Subcutaneous abdominal adipose tissue (tissue), 5 donors: ENCODE measurements around the gene WIPF2.

ENCODE experiments used
- H3K27ac ChIP-seq: one replicate; pipeline ENCODE4 v1.7.0; 2013; ENCODE audit warnings: low read depth, mild to moderate bottlenecking, inconsistent platforms, low read length, moderate library complexity
- H3K27me3 ChIP-seq, 5 donors: one replicate each; pipeline ENCODE4 v1.7.0; 2013; ENCODE audit warnings: low read length in 5 of 5, inconsistent platforms in 1 of 5; ENCODE audit not compliant: control insufficient read depth in 5 of 5, insufficient read depth in 4 of 5
- H3K36me3 ChIP-seq, 5 donors: one replicate each; pipeline ENCODE4 v1.7.0; 2013; ENCODE audit warnings: low read length in 5 of 5; ENCODE audit not compliant: control insufficient read depth in 5 of 5, insufficient read depth in 5 of 5
- H3K4me1 ChIP-seq, 5 donors: one replicate each; pipeline ENCODE4 v1.7.0; 2013; ENCODE audit warnings: low read length in 5 of 5, mild to moderate bottlenecking in 3 of 5, moderate library complexity in 1 of 5; ENCODE audit not compliant: control insufficient read depth in 5 of 5, insufficient read depth in 5 of 5
- H3K4me3 ChIP-seq, 5 donors: one replicate each; pipeline ENCODE4 v1.7.0; 2013; ENCODE audit warnings: low read length in 5 of 5, low read depth in 1 of 5
- H3K9ac ChIP-seq, 5 donors: one replicate each; pipeline ENCODE4 v1.7.0; 2013; ENCODE audit warnings: low read length in 5 of 5, mild to moderate bottlenecking in 4 of 5, moderate library complexity in 3 of 5
- H3K9me3 ChIP-seq, 5 donors: one replicate each; pipeline ENCODE4 v1.7.0; 2013; ENCODE audit warnings: low read length in 5 of 5; ENCODE audit not compliant: control insufficient read depth in 5 of 5
- donor health status: healthy.
- donor health status: healthy.
- donor health status: healthy.
- donor health status: healthy.
- donor health status: healthy.

Gene WIPF2

DNA sequence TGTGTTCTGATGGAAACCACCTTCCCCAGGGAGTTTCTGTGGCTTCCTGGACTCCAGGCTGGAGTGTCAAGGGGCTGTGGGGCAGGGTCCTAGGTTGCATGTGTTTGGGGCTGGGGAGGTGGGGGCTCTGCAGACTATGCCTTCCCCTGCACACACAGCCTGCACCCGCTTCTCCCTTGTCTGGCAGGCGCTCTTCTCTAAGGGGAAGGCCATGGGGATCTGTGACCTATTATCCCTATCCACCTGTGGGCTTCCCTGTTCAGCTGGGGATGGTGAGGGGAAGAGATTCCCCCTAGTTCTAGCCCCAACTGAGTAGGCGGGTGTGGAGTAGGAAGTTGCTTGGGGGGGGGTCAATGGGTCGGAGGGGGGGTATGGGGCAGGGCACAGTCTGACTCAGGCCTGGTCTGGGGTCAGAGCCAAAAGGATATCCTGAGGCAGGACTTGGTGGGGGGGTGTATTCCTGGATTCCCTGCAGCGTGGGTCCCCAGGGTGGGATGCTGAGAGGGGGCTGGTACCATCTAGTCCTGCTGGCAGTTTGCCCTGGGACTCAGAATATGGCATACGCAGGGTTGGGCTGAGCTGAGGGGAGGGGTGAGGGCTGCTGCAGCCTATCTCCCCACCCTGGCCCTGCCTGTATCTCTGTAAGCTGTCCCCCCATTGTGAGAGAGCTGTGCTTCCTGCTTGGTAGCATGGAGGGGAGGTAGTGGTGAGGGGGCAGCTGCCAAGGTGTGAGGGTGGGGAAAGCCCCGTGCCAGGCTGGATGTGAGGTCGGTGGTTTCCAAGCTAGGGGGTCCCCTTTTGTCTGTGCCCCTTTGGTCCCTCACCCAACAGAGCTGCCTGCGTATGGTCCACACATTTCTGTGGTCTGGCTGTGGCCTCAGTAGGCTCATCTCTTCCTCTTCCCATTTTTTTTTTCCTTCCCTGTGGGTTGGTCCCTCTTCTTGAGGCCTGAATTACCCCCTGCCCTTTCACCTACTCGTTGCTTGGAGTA is 104.6 kb downstream of the WIPF2 start:
- Histone ChIP-seq H3K9me3 (no peaks in the 10 kb centered on the region), H3K9ac (peak overlapping the region; percentile 22 to 71 (median 62)), H3K27me3 (no peaks in the 10 kb centered on the region), H3K36me3 (no peaks in the 10 kb centered on the region), H3K4me3 (peak overlapping the region; percentile 41 to 86 (median 63)), H3K4me1 (peaks cover 42 to 99% (median 97%) of the 10 kb centered on the region in 5 donors), H3K27ac (peak overlapping the region; percentile 95)

DNA sequence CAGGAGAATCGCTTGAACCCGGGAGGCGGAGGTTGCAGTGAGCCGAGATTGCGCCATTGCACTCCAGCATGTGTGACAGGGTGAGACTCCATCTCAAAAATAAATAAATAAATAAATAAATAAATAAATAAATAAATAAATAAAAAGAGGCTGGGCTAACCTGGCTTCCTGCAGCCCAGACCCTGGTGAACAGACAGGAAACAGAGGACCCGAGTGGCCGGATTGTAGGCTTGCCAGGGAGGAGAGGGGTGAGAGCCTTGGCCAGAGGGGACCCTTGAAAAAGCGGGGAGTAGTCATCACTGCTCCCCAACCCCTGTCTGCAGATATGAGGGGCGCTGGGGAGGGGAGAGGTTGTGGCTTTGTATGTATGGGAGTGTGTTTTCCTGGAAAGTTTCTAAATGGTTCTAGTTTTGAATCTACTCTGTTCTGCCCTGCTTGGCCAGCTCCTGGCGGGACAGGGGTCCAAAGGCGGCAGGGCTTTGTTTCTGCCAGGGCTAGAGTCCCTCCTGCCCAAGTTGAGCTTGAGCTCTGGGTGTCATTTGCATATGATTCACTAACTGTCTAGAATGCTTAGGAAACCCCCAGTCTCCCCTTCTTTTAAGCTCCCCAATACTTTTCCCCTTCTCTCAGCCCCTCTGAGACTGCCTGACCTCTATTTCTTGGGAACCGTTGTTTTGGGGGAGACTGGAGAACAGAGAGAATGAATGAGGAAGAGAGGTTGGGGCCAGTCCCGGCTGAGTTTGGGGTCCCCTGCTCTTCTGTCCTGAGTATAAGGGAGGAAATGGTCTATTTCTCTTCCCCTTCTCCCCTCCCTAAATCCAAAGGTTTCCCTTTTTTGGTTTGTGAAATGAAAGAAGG is 106.3 kb downstream of the WIPF2 start:
- Histone ChIP-seq H3K36me3 (no peaks in the 10 kb centered on the region), H3K9ac (peak overlapping the region in 2 of 5 donors; percentile 54 to 57), H3K9me3 (no peaks in the 10 kb centered on the region), H3K4me3 (peak overlapping the region in 2 of 5 donors; percentile 2 to 29), H3K4me1 (peaks cover 43 to 99% (median 96%) of the 10 kb centered on the region in 5 donors), H3K27me3 (no peaks in the 10 kb centered on the region), H3K27ac (peak overlapping the region; percentile 95)

GRCh38 chr17:40326014-40326831 is 107.1 kb downstream of the WIPF2 start:
- H3K9me3 ChIP-seq = no peaks in the 10 kb centered on the region
- H3K27me3 ChIP-seq = no peaks in the 10 kb centered on the region
- H3K27ac ChIP-seq = peak overlapping the region; percentile 90
- H3K4me3 ChIP-seq = peak overlapping the region; percentile 8 to 27 (median 22)
- H3K36me3 ChIP-seq = peaks cover 0 to 4% (median 0%) of the 10 kb centered on the region in 5 donors
- H3K4me1 ChIP-seq = peaks cover 41 to 99% (median 96%) of the 10 kb centered on the region in 5 donors
- H3K9ac ChIP-seq = peak overlapping the region in 4 of 5 donors; percentile 28 to 57 (median 48)

DNA sequence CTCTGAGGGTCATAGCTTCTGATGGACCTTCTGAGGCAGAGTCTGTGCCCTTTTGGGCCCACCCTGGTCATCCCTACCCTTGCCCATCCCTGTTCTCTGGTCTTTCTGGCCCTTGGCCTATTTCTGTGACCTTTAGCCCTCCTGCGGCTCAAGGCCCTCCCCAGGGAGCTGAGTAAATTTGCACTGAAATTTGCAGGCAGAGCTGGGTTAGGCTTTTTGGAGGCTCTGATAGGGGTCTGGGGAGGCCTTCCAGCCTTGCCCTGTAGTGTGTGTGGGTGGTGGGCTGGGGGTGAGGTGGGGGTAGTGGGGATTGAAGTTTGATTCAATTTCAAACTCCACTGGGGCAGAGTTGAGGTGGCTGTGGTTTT is 107.7 kb downstream of the WIPF2 start:
- Histone ChIP-seq H3K9me3 (no peaks in the 10 kb centered on the region), H3K9ac (peak overlapping the region in 4 of 5 donors; percentile 28 to 57 (median 48)), H3K27ac (peak overlapping the region; percentile 90), H3K36me3 (peaks cover 0 to 10% (median 0%) of the 10 kb centered on the region in 5 donors), H3K4me1 (peaks cover 45 to 99% (median 96%) of the 10 kb centered on the region in 5 donors), H3K4me3 (peak overlapping the region in 4 of 5 donors; percentile 20 to 27 (median 24)), H3K27me3 (no peaks in the 10 kb centered on the region)

- Histone ChIP-seq H3K27ac (peak overlapping the region; percentile 90), H3K4me1 (peaks cover 46 to 99% (median 96%) of the 10 kb centered on the region in 5 donors), H3K4me3 (peak overlapping the region in 1 of 5 donors; percentile 40), H3K27me3 (no peaks in the 10 kb centered on the region), H3K36me3 (peaks cover 0 to 10% (median 0%) of the 10 kb centered on the region in 5 donors), H3K9ac (peak overlapping the region in 2 of 5 donors; percentile 54 to 57), H3K9me3 (no peaks in the 10 kb centered on the region)
Measured at GRCh38 chr17:40327244-40327729, 108.2 kb downstream of the WIPF2 start.

DNA sequence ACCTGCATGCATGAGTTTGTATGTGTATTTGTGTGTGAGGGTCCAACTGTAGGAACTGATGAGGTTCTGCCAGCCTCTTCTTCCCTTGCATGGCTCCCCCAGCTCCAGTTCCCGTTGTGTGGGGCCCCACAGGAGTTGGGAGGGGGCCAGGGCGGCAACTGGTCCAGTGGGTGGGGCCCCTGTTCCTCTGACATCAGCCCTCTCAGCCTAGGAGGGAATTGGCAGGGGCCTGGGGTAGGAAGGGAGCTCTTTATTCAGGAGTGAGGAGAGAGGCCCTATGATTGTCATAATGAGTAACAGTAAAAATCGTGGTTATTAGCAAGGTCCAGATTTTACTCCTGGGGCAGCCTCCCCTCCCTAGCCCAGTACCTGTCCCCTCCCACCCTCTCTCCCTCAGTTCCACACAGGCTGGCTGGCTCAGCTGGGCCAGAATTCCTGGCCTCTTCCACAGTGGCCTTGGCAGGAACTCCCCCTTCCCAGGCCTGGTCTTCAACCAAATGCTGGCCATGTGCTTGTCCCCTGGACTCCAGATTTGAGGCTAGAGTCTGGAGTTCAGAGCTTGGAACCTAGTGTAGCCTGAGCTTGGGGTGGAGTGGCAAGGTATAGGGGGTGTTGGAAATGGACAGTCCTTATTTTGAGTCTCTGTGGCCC is 108.8 kb downstream of the WIPF2 start:
- Histone ChIP-seq H3K27ac (peak overlapping the region; percentile 90), H3K4me3 (peak overlapping the region in 1 of 5 donors; percentile 40), H3K9ac (peak overlapping the region in 2 of 5 donors; percentile 8 to 22), H3K27me3 (no peaks in the 10 kb centered on the region), H3K36me3 (peaks cover 0 to 10% (median 0%) of the 10 kb centered on the region in 5 donors), H3K4me1 (peaks cover 51 to 99% (median 96%) of the 10 kb centered on the region in 5 donors), H3K9me3 (no peaks in the 10 kb centered on the region)

DNA sequence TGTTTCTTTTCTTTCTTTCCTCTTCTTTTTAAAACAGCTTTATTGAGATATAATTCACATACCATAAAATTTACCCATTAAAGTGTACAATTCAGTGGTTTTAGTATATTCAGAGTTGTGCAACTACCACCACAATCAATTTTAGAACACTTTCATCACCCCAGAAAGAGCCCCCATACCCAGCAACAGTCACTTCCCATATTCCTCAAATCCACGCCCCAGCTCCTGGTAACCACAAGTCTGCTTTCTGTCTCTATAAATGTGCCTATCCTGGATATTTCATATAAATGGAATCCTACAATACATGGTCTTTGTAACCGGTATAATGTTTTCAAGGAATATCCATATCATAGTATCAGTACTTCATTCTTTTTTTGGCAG is 109.3 kb downstream of the WIPF2 start:
- no peaks in the 10 kb centered on the region for H3K9me3 ChIP-seq
- H3K4me1 ChIP-seq = peaks cover 51 to 98% (median 96%) of the 10 kb centered on the region in 5 donors
- no peak overlapping the region for H3K4me3 ChIP-seq
- H3K27me3 ChIP-seq = no peaks in the 10 kb centered on the region
- peak overlapping the region; percentile 90 for H3K27ac ChIP-seq
- H3K36me3 ChIP-seq = peaks cover 0 to 10% (median 0%) of the 10 kb centered on the region in 5 donors
- peak overlapping the region in 2 of 5 donors; percentile 8 to 22 for H3K9ac ChIP-seq

GRCh38 chr17:40329839-40330794 is 111.0 kb downstream of the WIPF2 start:
- H3K27me3 ChIP-seq = no peaks in the 10 kb centered on the region
- peak overlapping the region in 3 of 5 donors; percentile 14 to 40 (median 17) for H3K4me3 ChIP-seq
- H3K9ac ChIP-seq = peak overlapping the region in 3 of 5 donors; percentile 24 to 48 (median 29)

More at GRCh38 chr17:40329839-40330794, 111.0 kb downstream of the WIPF2 start:
- Histone ChIP-seq H3K4me1 (peaks cover 55 to 99% (median 99%) of the 10 kb centered on the region in 5 donors), H3K9me3 (no peaks in the 10 kb centered on the region), H3K27ac (peak overlapping the region; percentile 85), H3K36me3 (peaks cover 0 to 10% (median 0%) of the 10 kb centered on the region in 5 donors)
